ENCODE results near the gene BIN1.

Gene BIN1

DNA sequence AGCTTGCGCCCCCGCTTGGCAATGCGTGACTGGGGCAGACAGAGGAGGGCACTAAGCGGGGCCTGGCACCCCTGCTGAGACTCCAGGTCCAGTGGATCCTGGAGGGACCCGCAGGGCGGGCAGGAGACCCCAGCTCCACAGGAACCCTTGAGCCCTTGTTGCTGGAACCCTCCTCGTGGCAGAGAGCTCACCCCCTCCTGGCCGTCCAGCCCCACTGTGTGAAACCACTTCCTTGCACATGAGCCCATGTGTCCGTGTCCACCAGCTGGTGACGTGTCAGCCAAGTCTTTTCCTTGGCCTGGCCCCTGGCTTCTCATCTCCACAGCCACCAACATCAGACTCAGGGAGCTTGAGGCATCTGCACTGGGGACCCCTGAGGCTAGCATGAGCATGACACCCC, 38.0 kb downstream of the BIN1 start:
- Histone ChIP-seq H3K36me3 (ENCODE audit: insufficient read depth, low read length) (peaks cover 74% of the 10 kb centered on the region), H3K9ac (ENCODE audit: low read depth, low read length) (no peak overlapping the region), H3K4me2 (ENCODE audit: low read length) (no peak overlapping the region), H3K4me1 (ENCODE audit: control insufficient read depth, insufficient read depth, low read length) (peaks cover 57% of the 10 kb centered on the region), H3K9me3 (replicated peaks; ENCODE audit: low read length) (no peaks in the 10 kb centered on the region), H3K4me3 (ENCODE audit: low read length) (no peak overlapping the region), H3K27me3 (ENCODE audit: control insufficient read depth, insufficient read depth, low read length) (no peaks in the 10 kb centered on the region)

DNA sequence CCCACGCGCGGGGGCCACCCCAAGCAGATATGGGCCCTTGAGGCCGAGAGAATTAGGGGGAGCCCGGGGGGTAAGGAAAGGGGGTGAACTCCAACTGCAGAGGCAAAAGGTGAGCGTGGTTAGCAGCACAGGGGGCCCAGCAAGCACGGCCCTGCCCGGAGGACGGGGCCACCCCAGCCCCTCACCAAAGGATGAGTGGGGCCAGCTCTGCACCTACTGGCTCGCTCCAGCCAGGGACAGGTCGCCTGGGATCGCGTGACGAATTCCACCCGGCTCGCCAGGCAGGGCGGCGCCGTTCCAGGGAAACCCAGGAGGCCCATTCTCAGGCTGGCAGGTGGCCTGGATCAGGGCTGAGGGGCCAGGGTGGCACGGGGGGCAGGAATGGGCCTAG, 38.6 kb downstream of the BIN1 start:
- Histone ChIP-seq H3K9ac (ENCODE audit: low read depth, low read length) (no peak overlapping the region), H3K4me1 (ENCODE audit: control insufficient read depth, insufficient read depth, low read length) (peaks cover 54% of the 10 kb centered on the region), H3K36me3 (ENCODE audit: insufficient read depth, low read length) (peaks cover 73% of the 10 kb centered on the region)

DNA sequence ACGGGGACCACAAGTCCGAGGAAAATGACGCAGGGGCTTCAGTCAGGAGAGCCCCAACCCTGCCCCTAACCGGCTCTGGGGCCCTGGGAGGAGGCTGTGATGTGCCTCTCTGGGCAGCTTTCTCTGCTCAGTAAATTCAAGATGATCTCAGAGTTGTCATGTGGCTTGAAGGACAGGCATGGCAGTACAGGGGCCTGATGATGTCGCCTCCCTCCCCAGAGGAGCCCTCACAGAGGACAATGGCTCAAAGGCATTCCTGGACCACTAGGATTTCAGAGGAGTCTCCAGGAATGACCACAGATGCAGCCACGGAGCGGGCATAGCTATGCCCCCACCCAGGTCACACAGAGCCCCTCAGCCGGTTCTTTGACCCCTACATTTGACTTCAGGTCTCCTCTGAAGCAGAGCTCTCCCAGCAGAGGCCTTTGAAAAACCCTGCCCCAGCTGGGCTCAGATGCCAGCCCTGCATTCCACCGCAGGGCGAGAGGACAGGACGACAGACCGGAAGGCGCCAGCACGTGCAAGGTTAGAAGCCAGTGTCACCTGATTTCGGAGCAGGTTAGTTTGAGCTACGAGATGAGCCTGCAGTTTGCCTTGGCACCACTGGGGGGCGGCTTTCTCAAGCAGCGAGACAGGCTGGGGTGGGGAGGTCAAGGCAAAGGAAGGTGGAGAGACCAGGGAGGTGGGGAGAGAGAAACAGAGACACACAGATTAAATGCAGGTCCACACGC, 39.2 kb downstream of the BIN1 start:
- H3K4me1 ChIP-seq (ENCODE audit: control insufficient read depth, insufficient read depth, low read length): peaks cover 48% of the 10 kb centered on the region
- H3K27me3 ChIP-seq (ENCODE audit: control insufficient read depth, insufficient read depth, low read length): no peaks in the 10 kb centered on the region
- no peaks in the 10 kb centered on the region for H3K9me3 ChIP-seq (replicated peaks; ENCODE audit: low read length)
- peaks cover 74% of the 10 kb centered on the region for H3K36me3 ChIP-seq (ENCODE audit: insufficient read depth, low read length)
- no peak overlapping the region for H3K4me2 ChIP-seq (ENCODE audit: low read length)
- H3K9ac ChIP-seq (ENCODE audit: low read depth, low read length): peak overlapping the region; percentile 36
- H3K4me3 ChIP-seq (ENCODE audit: low read length): no peak overlapping the region

More for the DNA sequence above, 38.6 kb downstream of the BIN1 start:
- no peak overlapping the region for H3K4me3 ChIP-seq (ENCODE audit: low read length)
- H3K4me2 ChIP-seq (ENCODE audit: low read length): no peak overlapping the region
- H3K27me3 ChIP-seq (ENCODE audit: control insufficient read depth, insufficient read depth, low read length): no peaks in the 10 kb centered on the region
- no peaks in the 10 kb centered on the region for H3K9me3 ChIP-seq (replicated peaks; ENCODE audit: low read length)

DNA sequence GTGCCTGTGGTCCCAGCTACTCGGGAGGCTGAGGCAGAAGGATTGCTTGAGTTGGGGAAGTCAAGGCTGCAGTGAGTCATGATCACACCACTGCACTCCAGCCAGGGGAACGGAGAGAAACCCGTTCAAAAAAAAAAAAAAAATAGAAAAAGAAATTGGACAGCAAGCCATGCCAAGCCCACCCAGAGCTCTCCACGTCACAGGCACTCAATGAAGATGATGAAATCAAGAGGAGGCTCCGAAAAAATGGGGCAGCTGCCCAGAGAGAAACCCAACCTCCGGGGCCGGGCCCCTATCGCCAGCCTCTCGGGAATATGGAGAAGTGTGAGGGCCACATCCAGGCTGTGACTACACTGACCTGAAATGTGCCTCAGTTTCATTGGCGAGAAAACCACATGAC, 40.0 kb downstream of the BIN1 start:
- peaks cover 46% of the 10 kb centered on the region for H3K4me1 ChIP-seq (ENCODE audit: control insufficient read depth, insufficient read depth, low read length)
- H3K27me3 ChIP-seq (ENCODE audit: control insufficient read depth, insufficient read depth, low read length): no peaks in the 10 kb centered on the region
- H3K4me2 ChIP-seq (ENCODE audit: low read length): no peak overlapping the region
- H3K4me3 ChIP-seq (ENCODE audit: low read length): no peak overlapping the region
- H3K36me3 ChIP-seq (ENCODE audit: insufficient read depth, low read length): peaks cover 76% of the 10 kb centered on the region
- no peaks in the 10 kb centered on the region for H3K9me3 ChIP-seq (replicated peaks; ENCODE audit: low read length)
- H3K9ac ChIP-seq (ENCODE audit: low read depth, low read length): peak overlapping the region; percentile 36

DNA sequence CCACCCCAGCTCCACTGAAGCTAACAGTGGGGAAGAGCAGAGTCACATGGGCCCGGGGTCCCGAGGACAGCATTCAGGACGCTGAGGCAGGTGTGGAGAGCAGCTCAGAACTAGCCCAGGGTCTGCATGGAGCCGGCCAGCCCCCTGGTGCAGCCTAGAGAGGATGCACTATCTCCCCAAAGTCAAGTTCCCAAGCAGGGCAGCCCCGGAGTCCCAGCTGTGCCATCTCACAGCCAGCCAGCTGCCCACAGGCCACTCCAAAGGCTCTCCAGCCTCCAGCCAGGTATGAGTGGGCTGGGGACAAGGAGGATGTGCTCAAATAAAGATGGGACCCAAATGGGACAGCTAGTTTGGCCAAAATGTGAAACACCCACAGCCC, 41.0 kb downstream of the BIN1 start:
- Histone ChIP-seq H3K4me3 (ENCODE audit: low read length) (no peak overlapping the region), H3K4me2 (ENCODE audit: low read length) (no peak overlapping the region), H3K27me3 (ENCODE audit: control insufficient read depth, insufficient read depth, low read length) (no peaks in the 10 kb centered on the region), H3K36me3 (ENCODE audit: insufficient read depth, low read length) (peaks cover 75% of the 10 kb centered on the region), H3K4me1 (ENCODE audit: control insufficient read depth, insufficient read depth, low read length) (peaks cover 46% of the 10 kb centered on the region), H3K9me3 (replicated peaks; ENCODE audit: low read length) (no peaks in the 10 kb centered on the region), H3K9ac (ENCODE audit: low read depth, low read length) (no peak overlapping the region)

DNA sequence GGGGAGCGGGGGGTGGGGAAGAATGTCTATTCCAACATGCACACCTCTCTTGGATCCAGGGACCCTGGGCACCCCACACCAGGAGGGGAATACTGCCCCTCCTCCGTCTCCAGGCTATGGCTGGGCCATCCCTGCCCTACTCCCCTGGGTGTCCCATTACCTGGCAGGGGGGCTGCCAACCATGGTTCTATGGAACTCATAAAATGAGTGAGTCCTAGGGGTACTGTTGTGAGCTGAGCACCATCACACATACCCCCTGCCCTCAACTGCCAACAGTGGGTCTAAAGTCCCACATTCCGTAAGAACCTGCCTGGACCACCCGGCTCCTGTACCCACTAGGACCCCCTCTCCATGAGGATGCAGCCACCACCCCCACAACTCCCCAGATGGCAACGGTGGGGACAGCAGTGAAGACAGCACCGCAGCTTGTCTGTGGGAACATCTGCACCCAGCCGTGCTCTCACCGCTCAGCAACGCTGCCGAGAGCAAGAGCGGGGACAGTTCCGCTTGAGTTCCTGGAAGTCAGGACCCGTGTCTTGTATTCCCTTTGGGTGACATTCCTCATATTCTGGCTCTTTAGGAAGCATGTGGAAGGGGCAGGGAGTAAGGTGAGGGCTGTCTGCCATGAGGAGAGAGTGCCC, 41.5 kb downstream of the BIN1 start:
- H3K9me3 ChIP-seq (replicated peaks; ENCODE audit: low read length): no peaks in the 10 kb centered on the region
- H3K27me3 ChIP-seq (ENCODE audit: control insufficient read depth, insufficient read depth, low read length): no peaks in the 10 kb centered on the region
- H3K36me3 ChIP-seq (ENCODE audit: insufficient read depth, low read length): peaks cover 75% of the 10 kb centered on the region
- H3K4me3 ChIP-seq (ENCODE audit: low read length): peak overlapping the region; percentile 16
- H3K4me2 ChIP-seq (ENCODE audit: low read length): peak overlapping the region; percentile 67
- peak overlapping the region; percentile 67 for H3K9ac ChIP-seq (ENCODE audit: low read depth, low read length)
- peaks cover 46% of the 10 kb centered on the region for H3K4me1 ChIP-seq (ENCODE audit: control insufficient read depth, insufficient read depth, low read length)

DNA sequence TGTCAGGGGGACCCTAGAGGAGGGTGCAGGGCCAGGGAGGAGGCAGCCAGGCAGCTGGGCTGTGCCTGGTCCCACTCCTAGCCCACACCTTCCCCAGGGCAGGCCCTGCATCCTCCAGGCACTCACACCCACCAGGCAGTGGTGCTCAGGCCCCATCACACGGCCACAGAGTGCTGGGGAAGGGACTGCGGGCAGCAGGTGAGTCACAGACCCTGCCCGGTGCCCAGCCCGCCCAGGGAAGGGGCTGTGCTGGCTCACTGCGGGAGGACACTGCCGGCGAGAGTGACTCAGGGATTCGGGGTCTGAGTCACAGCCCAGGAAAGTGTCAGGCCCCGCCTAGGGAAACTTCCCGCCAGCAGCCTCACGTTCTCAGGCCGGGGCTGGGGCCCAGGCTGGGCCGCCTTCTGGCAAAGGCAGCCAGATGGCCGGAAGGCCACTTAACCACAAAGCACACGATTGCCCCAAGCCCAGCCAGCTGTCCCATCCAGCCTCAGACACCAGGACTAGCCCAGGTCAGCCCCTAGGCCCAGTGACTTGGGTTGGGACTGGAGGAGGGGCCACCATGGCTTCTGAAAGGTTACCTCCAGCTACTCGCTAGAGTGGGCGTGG, 42.2 kb downstream of the BIN1 start:
- Histone ChIP-seq H3K27me3 (ENCODE audit: control insufficient read depth, insufficient read depth, low read length) (no peaks in the 10 kb centered on the region), H3K36me3 (ENCODE audit: insufficient read depth, low read length) (peaks cover 73% of the 10 kb centered on the region), H3K4me1 (ENCODE audit: control insufficient read depth, insufficient read depth, low read length) (peaks cover 46% of the 10 kb centered on the region), H3K4me3 (ENCODE audit: low read length) (peak overlapping the region; percentile 32), H3K9me3 (replicated peaks; ENCODE audit: low read length) (no peaks in the 10 kb centered on the region), H3K9ac (ENCODE audit: low read depth, low read length) (peak overlapping the region; percentile 80), H3K4me2 (ENCODE audit: low read length) (peak overlapping the region; percentile 74)

DNA sequence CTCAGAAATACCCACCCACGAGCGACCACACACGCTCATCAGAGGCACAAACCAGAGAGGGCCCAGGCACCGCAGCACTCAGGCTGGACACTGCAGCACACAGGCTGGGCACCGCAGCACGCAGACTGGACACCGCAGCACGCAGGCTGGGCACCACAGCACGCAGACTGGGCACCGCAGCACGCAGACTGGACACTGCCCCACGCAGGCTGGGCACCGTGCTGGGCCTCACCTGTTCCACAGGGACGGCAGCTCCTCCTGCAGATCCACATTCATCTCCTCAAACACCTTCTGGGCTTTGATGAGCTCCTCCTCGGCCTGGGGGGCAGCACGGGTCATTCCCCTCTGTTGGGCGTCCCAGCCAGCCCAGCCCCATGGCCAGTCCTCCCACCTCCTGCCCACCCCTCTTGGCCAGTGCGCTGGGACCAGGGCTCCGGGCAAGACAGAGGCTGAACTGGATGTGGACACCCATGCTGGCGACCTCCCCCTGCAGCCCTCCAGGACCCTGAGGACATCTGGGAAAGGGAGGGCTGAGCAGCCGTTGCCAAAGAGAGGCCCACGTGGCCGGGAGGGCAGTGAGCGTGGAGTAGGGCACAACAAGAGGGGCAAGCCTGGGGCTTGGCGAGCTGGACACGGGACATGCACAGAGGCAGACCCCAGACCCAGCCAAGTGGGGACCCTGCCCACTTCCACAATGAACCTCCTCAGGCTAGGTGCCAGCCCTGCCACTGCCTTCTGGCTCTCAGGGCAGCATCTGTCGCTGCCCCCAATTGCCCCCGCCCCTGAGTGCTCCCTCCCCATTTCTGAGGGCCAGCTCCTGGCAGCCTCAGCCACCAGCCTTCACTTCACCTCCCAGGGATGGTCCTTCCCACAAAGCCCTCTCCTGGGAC, 43.0 kb downstream of the BIN1 start:
- Histone ChIP-seq H3K4me2 (ENCODE audit: low read length) (peak overlapping the region; percentile 74), H3K9ac (ENCODE audit: low read depth, low read length) (peak overlapping the region; percentile 80), H3K27me3 (ENCODE audit: control insufficient read depth, insufficient read depth, low read length) (no peaks in the 10 kb centered on the region), H3K9me3 (replicated peaks; ENCODE audit: low read length) (no peaks in the 10 kb centered on the region), H3K36me3 (ENCODE audit: insufficient read depth, low read length) (peaks cover 71% of the 10 kb centered on the region), H3K4me3 (ENCODE audit: low read length) (peak overlapping the region; percentile 32), H3K4me1 (ENCODE audit: control insufficient read depth, insufficient read depth, low read length) (peaks cover 46% of the 10 kb centered on the region)

DNA sequence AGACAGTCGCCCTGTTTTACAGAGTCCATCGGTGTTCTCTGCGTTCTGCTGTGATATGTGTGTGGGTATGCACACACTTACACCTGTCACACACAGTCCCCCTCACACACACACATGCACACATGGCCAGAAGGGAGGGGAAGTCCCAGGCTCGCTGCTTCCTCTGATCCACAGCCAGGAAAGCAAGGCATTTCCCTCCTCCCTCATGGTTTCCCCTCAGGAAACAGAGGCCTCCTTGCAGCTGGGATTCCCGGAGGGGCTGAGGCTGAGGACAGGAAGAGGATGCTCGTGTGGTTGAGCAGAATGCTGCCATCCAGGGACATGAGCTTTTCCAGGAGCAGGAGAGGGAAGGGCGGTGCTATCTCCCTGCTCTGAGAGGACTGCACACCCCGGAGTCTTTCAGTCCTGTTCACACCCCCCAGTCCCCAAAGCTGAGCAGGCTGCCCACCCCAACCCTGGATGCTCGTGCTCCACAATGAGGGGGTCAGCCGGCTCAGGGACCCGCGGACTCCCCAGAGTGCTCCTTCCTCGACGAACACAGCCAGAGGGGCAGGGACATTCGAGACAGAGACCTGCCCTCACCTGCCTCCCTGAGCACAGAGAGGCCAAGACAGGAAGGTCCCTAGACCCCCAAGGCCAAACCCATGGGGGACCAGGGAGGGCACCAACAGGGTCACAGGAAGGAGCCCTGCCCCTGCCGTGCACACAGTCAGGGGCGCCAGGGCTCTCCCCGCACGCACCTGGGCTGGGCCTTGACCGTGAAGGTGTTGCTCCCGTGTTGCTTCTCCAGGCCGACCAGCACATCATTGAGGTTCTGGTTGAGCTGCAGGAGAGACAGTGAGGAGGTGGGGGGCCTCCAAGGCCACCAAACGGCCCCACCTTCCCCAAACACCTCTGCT, 45.3 kb downstream of the BIN1 start:
- no peaks in the 10 kb centered on the region for H3K9me3 ChIP-seq (replicated peaks; ENCODE audit: low read length)
- H3K4me3 ChIP-seq (ENCODE audit: low read length): no peak overlapping the region
- H3K9ac ChIP-seq (ENCODE audit: low read depth, low read length): no peak overlapping the region
- H3K4me2 ChIP-seq (ENCODE audit: low read length): no peak overlapping the region
- peaks cover 75% of the 10 kb centered on the region for H3K36me3 ChIP-seq (ENCODE audit: insufficient read depth, low read length)
- H3K27me3 ChIP-seq (ENCODE audit: control insufficient read depth, insufficient read depth, low read length): no peaks in the 10 kb centered on the region
- peaks cover 28% of the 10 kb centered on the region for H3K4me1 ChIP-seq (ENCODE audit: control insufficient read depth, insufficient read depth, low read length)

DNA sequence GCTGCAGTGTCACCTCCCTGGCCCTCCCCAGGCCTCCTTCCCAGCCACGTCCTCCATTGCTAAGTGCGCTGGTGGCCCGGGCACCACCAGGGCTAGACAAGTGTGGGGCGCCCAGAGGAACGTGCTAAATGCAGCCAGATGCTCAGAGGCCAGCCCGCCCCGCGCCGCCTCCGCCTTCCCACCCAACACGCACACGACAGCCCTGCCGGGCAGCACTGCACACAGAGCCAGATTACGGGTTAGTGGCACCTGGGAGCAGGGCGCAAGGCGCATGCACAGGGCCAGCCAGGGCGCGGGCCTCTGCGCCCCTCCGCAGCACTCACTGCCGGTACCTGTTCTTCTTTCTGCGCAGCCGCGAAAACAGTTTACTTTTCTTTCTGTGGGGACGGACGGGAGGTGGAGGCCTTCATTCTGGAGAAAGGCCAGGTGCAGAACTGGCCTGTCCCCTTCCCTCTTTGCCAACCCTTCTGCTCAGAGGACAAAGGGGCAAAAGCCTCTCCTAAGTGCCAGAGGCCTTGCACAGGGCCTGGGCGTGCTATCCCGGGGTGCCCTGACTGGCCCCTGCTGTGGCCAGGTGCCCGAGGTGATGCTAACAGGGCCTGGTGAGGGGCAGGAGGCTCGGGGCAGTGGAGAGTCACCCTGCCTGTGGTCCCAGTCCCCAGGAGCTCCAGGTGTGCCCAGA, 46.5 kb downstream of the BIN1 start:
- H3K4me1 ChIP-seq (ENCODE audit: control insufficient read depth, insufficient read depth, low read length): peaks cover 16% of the 10 kb centered on the region
- H3K4me2 ChIP-seq (ENCODE audit: low read length): no peak overlapping the region
- H3K36me3 ChIP-seq (ENCODE audit: insufficient read depth, low read length): peaks cover 73% of the 10 kb centered on the region
- no peak overlapping the region for H3K4me3 ChIP-seq (ENCODE audit: low read length)
- no peaks in the 10 kb centered on the region for H3K9me3 ChIP-seq (replicated peaks; ENCODE audit: low read length)
- H3K9ac ChIP-seq (ENCODE audit: low read depth, low read length): no peak overlapping the region
- no peaks in the 10 kb centered on the region for H3K27me3 ChIP-seq (ENCODE audit: control insufficient read depth, insufficient read depth, low read length)
